Right cardiac atrium (tissue), 5 donors: ENCODE results near the gene MEGF6. TPM values are rescaled to one million over a fixed set of nuclear protein-coding genes. Genes with fewer than 3 reads are reported as not detected.
"Not testable (repeated sequence)": the region's sequence is repeated elsewhere in the genome, so short reads cannot be mapped to it uniquely, and the experiment has no call there.

Experiments used
- ATAC-seq, 2 donors: fragments of 200-7000 bp; cut with Tn5 transposase; one replicate each; pipeline versions ENCODE4 v1.8.0 to v1.9.1; 2020; ENCODE audit warnings: moderate library complexity in 2 of 2, mild to moderate bottlenecking in 1 of 2
- DNase-seq, 3 donors: peaks; one replicate each; pipeline ENCODE4 v3.0.0-alpha.2; 2020
- H3K27ac ChIP-seq: one replicate; pipeline ENCODE4 v1.5.1; 2013; ENCODE audit warnings: mild to moderate bottlenecking, low read length, control low read depth, moderate library complexity
- H3K27me3 ChIP-seq: one replicate; pipeline ENCODE4 v1.6.1; 2013; ENCODE audit not compliant: control insufficient read depth, insufficient read depth
- H3K4me1 ChIP-seq: one replicate; pipeline ENCODE4 v1.6.1; 2013; ENCODE audit warnings: low read length; ENCODE audit not compliant: control insufficient read depth, insufficient read depth
- H3K4me3 ChIP-seq: one replicate; pipeline ENCODE4 v1.5.1; 2013; ENCODE audit warnings: low read length, control low read depth
- H3K9me3 ChIP-seq: one replicate; pipeline ENCODE4 v1.6.1; 2013; ENCODE audit warnings: low read length; ENCODE audit not compliant: control insufficient read depth
- WGBS: extraction: QIAGEN DNeasy Blood & Tissue Kit; methylation state at CpG from one replicate; pipeline ENCODE4 v1.1.7; 2013; 5-methylcytosine and 5-hydroxymethylcytosine counted together
- intact Hi-C, 4 donors: fragments of 100-400 bp; cut with DNase I; formaldehyde crosslinking; loops; one replicate each; pipeline versions ENCODE4 v1.11.0 to v1.14.0; 2022 to 2023
- polyA plus RNA-seq: library from polyadenylated mRNA; stranded (reverse); fragments of 200-250 nt; gene quantifications from one replicate; pipeline ENCODE4 v1.2.3, GENCODE V29; 2013
- total RNA-seq, 4 donors: library from RNA; stranded (reverse); fragmentation: NEBNext Ultra II Directional; extraction: Animal tissue kit (Norgen Biotek cat#: 25700); gene quantifications; one replicate each; pipeline ENCODE4 v1.2.1, GENCODE V29; 2021
- donor health status: healthy with polysubstance abuse.
- donor health status: DM: no; HTN: yes; CAD: no.
- donor health status: DM: no; HTN: no; CAD: no.
- donor health status: DM: no; HTN: yes; CAD: no; lungs with severe emphysema.
- donor health status: DM: yes; HTN: yes; CAD: no.

Gene MEGF6
- total and polyA plus RNA-seq, 5 donors: 7.0 to 18.7 (median 11.0) TPM

- intact Hi-C loops: no loop called here
- WGBS: 81% methylated on average over 24 of the region's 24 CpGs
- Histone ChIP-seq H3K27me3 (no peaks in the 10 kb centered on the region), H3K4me1 (no peaks in the 10 kb centered on the region), H3K27ac (no peak overlapping the region), H3K9me3 (no peaks in the 10 kb centered on the region), H3K4me3 (no peak overlapping the region)
- no peak for DNase-seq
- no peak for ATAC-seq
Measured at GRCh38 chr1:3586986-3587759, 24.1 kb downstream of the MEGF6 start.

GRCh38 chr1:3585940-3586568 lies 25.3 kb downstream of the MEGF6 start:
- no peak overlapping the region for H3K4me3 ChIP-seq
- H3K9me3 ChIP-seq: no peaks in the 10 kb centered on the region
- H3K27ac ChIP-seq: no peak overlapping the region
- no peaks in the 10 kb centered on the region for H3K4me1 ChIP-seq
- 91% methylated on average over 19 of the region's 19 CpGs for WGBS
- ATAC-seq (no peak), DNase-seq (no peak)
- H3K27me3 ChIP-seq: no peaks in the 10 kb centered on the region
- intact Hi-C loops: no loop called here

- H3K4me1 ChIP-seq, ATAC-seq, H3K27ac ChIP-seq, H3K27me3 ChIP-seq, H3K9me3 ChIP-seq, DNase-seq, H3K4me3 ChIP-seq, intact Hi-C loops: not testable (repeated sequence)
- WGBS: 63% methylated on average over 6 of the region's 6 CpGs
Measured at GRCh38 chr1:3585353-3585868, 25.9 kb downstream of the MEGF6 start.

- no peak overlapping the region for H3K4me3 ChIP-seq
- intact Hi-C loops: no loop called here
- no peaks in the 10 kb centered on the region for H3K27me3 ChIP-seq
- 79% methylated on average over 7 of the region's 7 CpGs for WGBS
- ATAC-seq (no peak), DNase-seq (no peak)
- no peaks in the 10 kb centered on the region for H3K9me3 ChIP-seq
- H3K27ac ChIP-seq: no peak overlapping the region
- no peaks in the 10 kb centered on the region for H3K4me1 ChIP-seq
Measured at GRCh38 chr1:3584915-3585314, 26.4 kb downstream of the MEGF6 start.

GRCh38 chr1:3583751-3584150 lies 27.6 kb downstream of the MEGF6 start:
- H3K4me1 ChIP-seq, ATAC-seq, DNase-seq, H3K4me3 ChIP-seq, H3K27ac ChIP-seq, H3K27me3 ChIP-seq, intact Hi-C loops, H3K9me3 ChIP-seq: not testable (repeated sequence)
- 88% methylated on average over 17 of the region's 21 CpGs for WGBS

GRCh38 chr1:3581296-3582036 lies 29.8 kb downstream of the MEGF6 start:
- H3K27ac ChIP-seq: no peak overlapping the region
- H3K4me1 ChIP-seq: no peaks in the 10 kb centered on the region
- DNase-seq (no peak), ATAC-seq (no peak)
- H3K27me3 ChIP-seq: no peaks in the 10 kb centered on the region
- WGBS: 51% methylated on average over 16 of the region's 16 CpGs
- intact Hi-C loops: no loop called here
- no peaks in the 10 kb centered on the region for H3K9me3 ChIP-seq
- no peak overlapping the region for H3K4me3 ChIP-seq

- 78% methylated on average over 9 of the region's 9 CpGs for WGBS
- no peaks in the 10 kb centered on the region for H3K27me3 ChIP-seq
Measured at GRCh38 chr1:3580231-3580630, 31.1 kb downstream of the MEGF6 start.

GRCh38 chr1:3579626-3580025 lies 31.7 kb downstream of the MEGF6 start:
- intact Hi-C loops: loop anchor here in 1 of 4 donors (10.0 kb wide), 1 partner anchor 155 kb away; no protein-coding TSS in a partner anchor

More at GRCh38 chr1:3580231-3580630, 31.1 kb downstream of the MEGF6 start:
- Histone ChIP-seq H3K4me1 (no peaks in the 10 kb centered on the region), H3K27ac (no peak overlapping the region), H3K4me3 (no peak overlapping the region), H3K9me3 (no peaks in the 10 kb centered on the region)
- intact Hi-C loops: no loop called here
- DNase-seq (no peak), ATAC-seq (no peak)

GRCh38 chr1:3578906-3579305 lies 32.4 kb downstream of the MEGF6 start:
- Histone ChIP-seq H3K9me3 (no peaks in the 10 kb centered on the region), H3K27ac (no peak overlapping the region), H3K27me3 (no peaks in the 10 kb centered on the region), H3K4me3 (no peak overlapping the region), H3K4me1 (no peaks in the 10 kb centered on the region)
- intact Hi-C loops: loop anchor here in 1 of 4 donors (10.0 kb wide), 1 partner anchor 156 kb away; no protein-coding TSS in a partner anchor
- ATAC-seq (no peak), DNase-seq (no peak)
- 71% methylated on average over 19 of the region's 19 CpGs for WGBS

More at GRCh38 chr1:3579626-3580025, 31.7 kb downstream of the MEGF6 start:
- H3K9me3 ChIP-seq: no peaks in the 10 kb centered on the region
- no peaks in the 10 kb centered on the region for H3K27me3 ChIP-seq
- no peak for DNase-seq
- no peak for ATAC-seq
- WGBS: 91% methylated on average over 16 of the region's 16 CpGs
- H3K4me3 ChIP-seq: no peak overlapping the region
- H3K4me1 ChIP-seq: no peaks in the 10 kb centered on the region
- no peak overlapping the region for H3K27ac ChIP-seq

GRCh38 chr1:3578433-3578805 lies 32.9 kb downstream of the MEGF6 start:
- no peaks in the 10 kb centered on the region for H3K4me1 ChIP-seq
- WGBS: 66% methylated on average over 8 of the region's 8 CpGs
- no peaks in the 10 kb centered on the region for H3K9me3 ChIP-seq
- no peak for DNase-seq
- peak in 1 of 2 donors; percentile 10 for ATAC-seq
- intact Hi-C loops: loop anchor here in 1 of 4 donors (10.0 kb wide), 1 partner anchor 156 kb away; no protein-coding TSS in a partner anchor
- H3K4me3 ChIP-seq: no peak overlapping the region
- H3K27ac ChIP-seq: no peak overlapping the region
- no peaks in the 10 kb centered on the region for H3K27me3 ChIP-seq
